GM12891 (cell line): ENCODE results near the gene ADRA2B.

Experiments
- POLR2AphosphoS5 ChIP-seq: IDR thresholded peaks from 2 replicates; pipeline ENCODE4 v1.6.1; 2011; ENCODE audit warnings: low read depth, low read length, control low read depth
- TAF1 ChIP-seq: IDR thresholded peaks from 2 replicates; pipeline ENCODE4 v1.6.1; 2011; ENCODE audit warnings: low read depth, low read length, control low read depth

- TF ChIP-seq TAF1 (no peak), POLR2AphosphoS5 (no peak)
These were observed 15.7 kb upstream of the ADRA2B start for GRCh38 chr2:96131813-96132745.
